ENCODE data around the gene TMPRSS7.

DNA sequence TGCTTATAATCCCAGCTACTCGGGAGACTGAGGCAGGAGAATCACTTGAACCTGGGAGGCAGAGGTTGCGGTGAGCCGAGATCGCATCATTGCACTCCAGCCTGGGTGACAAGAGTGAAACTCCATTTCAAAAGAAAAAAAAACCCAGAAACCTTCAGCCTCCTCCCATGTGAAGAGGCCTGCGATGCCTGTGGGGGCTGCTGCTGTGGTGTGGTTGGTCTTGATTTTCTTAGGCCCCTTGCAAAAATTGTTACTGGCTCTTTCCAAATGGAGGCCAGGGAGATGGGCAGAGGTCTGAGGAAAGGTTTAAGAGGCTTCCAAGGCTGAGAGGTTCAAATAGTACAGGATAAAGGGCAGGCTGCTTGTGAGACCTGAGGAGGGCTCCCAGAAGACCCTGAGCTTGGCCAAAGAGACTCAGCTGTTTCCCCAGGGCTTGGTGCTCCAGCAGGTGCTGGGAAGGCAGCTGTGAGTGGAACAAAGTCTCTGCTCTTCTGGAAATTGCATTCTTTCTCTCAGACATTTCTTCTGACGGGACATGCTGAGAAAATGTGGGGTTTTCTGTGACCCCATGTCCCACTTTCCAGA lies 80.1 kb downstream of the TMPRSS7 start:
- TF ChIP-seq CTCF (IDR thresholded peaks at IDR 0.05) (no peak), POLR2A (IDR thresholded peaks at IDR 0.05) (no peak)

All from lower leg skin (tissue), 3 donors.